OCI-M2 (cell line): ENCODE measurements around the gene RBM14.
"Not testable (repeated sequence)": the region's sequence is repeated elsewhere in the genome, so short reads cannot be mapped to it uniquely, and the experiment has no call there.

Experiments used
- DNase-seq: peaks from one replicate; lab custom pipeline; 2025; ENCODE audit not compliant: unreplicated experiment; lab: John Stamatoyannopoulos, UW

Gene RBM14

GRCh38 chr11:66616379-66617154 lies at the start of gene RBM14:
TSS of gene RBM14 (plus strand) at chr11:66616630. CDS start at chr11:66616721, 91 bp downstream.
- DNase-seq = peak; percentile 60

- DNase-seq = no peak
These were observed 48.7 kb upstream of the RBM14 start for GRCh38 chr11:66567787-66568123.

GRCh38 chr11:66568124-66568916 lies 48.1 kb upstream of the RBM14 start, which contains the start of gene CTSF:
TSS of gene CTSF (minus strand) at chr11:66568606. CDS start at chr11:66568486, 120 bp downstream.
- peak; percentile 28 for DNase-seq

- no peak for DNase-seq
These were observed 47.4 kb upstream of the RBM14 start for GRCh38 chr11:66569076-66569475.

- no peak for DNase-seq
These were observed 46.2 kb upstream of the RBM14 start for GRCh38 chr11:66570079-66570849.

GRCh38 chr11:66570850-66571180 lies 45.6 kb upstream of the RBM14 start:
- no peak for DNase-seq

GRCh38 chr11:66579017-66579606 lies 37.3 kb upstream of the RBM14 start:
- DNase-seq = no peak

- DNase-seq = no peak
These were observed 35.6 kb upstream of the RBM14 start for GRCh38 chr11:66580803-66581202.

- no peak for DNase-seq
These were observed 35.2 kb upstream of the RBM14 start for GRCh38 chr11:66581261-66581660.

GRCh38 chr11:66582565-66583147 lies 33.8 kb upstream of the RBM14 start:
- DNase-seq = not testable (repeated sequence)

- DNase-seq = not testable (repeated sequence)
These were observed 31.0 kb upstream of the RBM14 start for GRCh38 chr11:66585447-66585846.

GRCh38 chr11:66586136-66586535 lies 30.3 kb upstream of the RBM14 start:
- no peak for DNase-seq

GRCh38 chr11:66589315-66589714 lies 27.1 kb upstream of the RBM14 start:
- DNase-seq = not testable (repeated sequence)

- no peak for DNase-seq
These were observed 26.3 kb upstream of the RBM14 start for GRCh38 chr11:66589996-66590675.

- no peak for DNase-seq
These were observed 25.3 kb upstream of the RBM14 start for GRCh38 chr11:66591175-66591574.

- peak; percentile 57 for DNase-seq
These were observed 23.8 kb upstream of the RBM14 start, which contains the start of the genes CCDC87 and CCS for GRCh38 chr11:66592457-66593302. TSS of gene CCDC87 (minus strand) at chr11:66593063. CDS start at chr11:66593015, 48 bp downstream. TSS of gene CCS (plus strand) at chr11:66593185. CDS start at chr11:66593262, 77 bp downstream.

- no peak for DNase-seq
These were observed 23.2 kb upstream of the RBM14 start for GRCh38 chr11:66593303-66593635.

- no peak for DNase-seq
These were observed 22.8 kb upstream of the RBM14 start for GRCh38 chr11:66593650-66594049.

- DNase-seq = no peak
These were observed 21.1 kb upstream of the RBM14 start for GRCh38 chr11:66595245-66595904.
